HepG2 (cell line): ENCODE results near the gene CA9. TPM values are rescaled to one million over a fixed set of nuclear protein-coding genes. Genes with fewer than 3 reads are reported as not detected.

Experiments used
- E2F1 ChIP-seq: sonication (generic); formaldehyde crosslinking; IDR thresholded peaks from 2 replicates; pipeline ENCODE4 v1.5.0; 2020; ENCODE audit warnings: missing genetic modification reagents
- EEA1 ChIP-seq: sonication (generic); formaldehyde crosslinking; IDR thresholded peaks from 2 replicates; pipeline ENCODE4 v1.5.1; 2020; ENCODE audit warnings: mild to moderate bottlenecking, missing genetic modification reagents, borderline replicate concordance
- ETS1 ChIP-seq: sonication (generic); formaldehyde crosslinking; IDR thresholded peaks from 2 replicates; pipeline ENCODE4 v1.4.0; 2020; ENCODE audit warnings: missing genetic modification reagents
- KLF15 ChIP-seq: sonication (generic); formaldehyde crosslinking; IDR thresholded peaks from 2 replicates; pipeline ENCODE4 v1.8.1; 2023; ENCODE audit warnings: borderline replicate concordance, mild to moderate bottlenecking, inconsistent platforms, missing genetic modification reagents, mixed read lengths
- KLF16 ChIP-seq, 2 experiments: sonication (generic) in 1 of 2; formaldehyde crosslinking in 1 of 2; IDR thresholded peaks; 2 replicates each; pipeline versions ENCODE4 v1.6.1 to v1.8.0; 2016 to 2023; ENCODE audit warnings: missing genetic modification reagents in 2 of 2, missing compliant biosample characterization in 1 of 2
- MAX ChIP-seq: IDR thresholded peaks from 2 replicates; pipeline ENCODE4 v1.6.1; 2012; ENCODE audit warnings: inconsistent platforms
- PHB2 ChIP-seq: fragments of 450-650 bp; IDR thresholded peaks from 2 replicates; pipeline ENCODE4 v1.6.1; 2018; ENCODE audit not compliant: partially characterized antibody
- PHF20 ChIP-seq: sonication (generic); formaldehyde crosslinking; IDR thresholded peaks from 2 replicates; pipeline ENCODE4 v1.5.0; 2020; ENCODE audit warnings: mild to moderate bottlenecking, missing genetic modification reagents
- SPEN ChIP-seq: sonication (generic); formaldehyde crosslinking; IDR thresholded peaks from 2 replicates; pipeline ENCODE4 v1.5.1; 2020; ENCODE audit warnings: low read depth, mild to moderate bottlenecking, missing genetic modification reagents
- TAF15 ChIP-seq: fragments of 200-400 bp; formaldehyde crosslinking; IDR thresholded peaks from one replicate; pipeline ENCODE4 v1.6.1; 2018; ENCODE audit warnings: mild to moderate bottlenecking, low read depth, low read length; ENCODE audit not compliant: poor library complexity, severe bottlenecking
- TFDP1 ChIP-seq: IDR thresholded peaks from 2 replicates; pipeline ENCODE4 v1.6.1; 2016; ENCODE audit warnings: missing compliant biosample characterization, missing genetic modification reagents, borderline replicate concordance
- TOPORS ChIP-seq: sonication (generic); formaldehyde crosslinking; IDR thresholded peaks from 2 replicates; pipeline ENCODE4 v1.8.0; 2023; ENCODE audit warnings: mild to moderate bottlenecking, missing genetic modification reagents
- ZBTB33 ChIP-seq: sonication (generic); formaldehyde crosslinking; IDR thresholded peaks from 2 replicates; pipeline ENCODE4 v1.4.0; 2020; ENCODE audit warnings: missing genetic modification reagents
- ZNF138 ChIP-seq: sonication (generic); formaldehyde crosslinking; IDR thresholded peaks from 2 replicates; pipeline ENCODE4 v1.5.0; 2020; ENCODE audit warnings: mild to moderate bottlenecking, low read depth, missing genetic modification reagents
- ZNF207 ChIP-seq: fragments of 450-650 bp; IDR thresholded peaks from 2 replicates; pipeline ENCODE4 v1.6.1; 2016; ENCODE audit warnings: antibody characterized with exemption, borderline replicate concordance
- ZNF260 ChIP-seq: sonication (generic); formaldehyde crosslinking; IDR thresholded peaks from 2 replicates; pipeline ENCODE4 v1.4.0; 2020; ENCODE audit warnings: missing genetic modification reagents, low read depth, mild to moderate bottlenecking, borderline replicate concordance
- ZNF274 ChIP-seq: sonication (generic); formaldehyde crosslinking; IDR thresholded peaks from 2 replicates; pipeline ENCODE4 v1.5.1; 2020; ENCODE audit warnings: mild to moderate bottlenecking, missing genetic modification reagents
- ZNF3 ChIP-seq: IDR thresholded peaks from 2 replicates; pipeline ENCODE4 v1.7.0; 2017; ENCODE audit warnings: inconsistent platforms
- ZNF354B ChIP-seq: sonication (generic); formaldehyde crosslinking; IDR thresholded peaks from 2 replicates; pipeline ENCODE4 v1.8.0; 2022; ENCODE audit warnings: mild to moderate bottlenecking, missing genetic modification reagents
- ZNF512B ChIP-seq: sonication (generic); formaldehyde crosslinking; IDR thresholded peaks from 2 replicates; pipeline ENCODE4 v1.5.1; 2020; ENCODE audit warnings: missing genetic modification reagents, mild to moderate bottlenecking, borderline replicate concordance
- ZNF569 ChIP-seq: sonication (generic); formaldehyde crosslinking; IDR thresholded peaks from 2 replicates; pipeline ENCODE4 v1.5.0; 2020; ENCODE audit warnings: mild to moderate bottlenecking, missing genetic modification reagents, moderate library complexity, borderline replicate concordance
- ZNF619 ChIP-seq: sonication (generic); formaldehyde crosslinking; IDR thresholded peaks from 2 replicates; pipeline ENCODE4 v1.4.0; 2020; ENCODE audit warnings: mild to moderate bottlenecking, missing genetic modification reagents
- ZNF841 ChIP-seq: sonication (generic); formaldehyde crosslinking; IDR thresholded peaks from 2 replicates; pipeline ENCODE4 v1.8.1; 2023; ENCODE audit warnings: missing genetic modification reagents, borderline replicate concordance
- polyA plus RNA-seq, 8 experiments: library from polyadenylated mRNA; depleted of rRNA in 3 of 8; stranded (reverse) in 7 of 8; unstranded in 1 of 8; fragments of >200 nt; fragmentation: Illumina TruSeq in 4 of 8; extraction: Trizol in 4 of 8; gene quantifications; 2 replicates each; pipeline versions ENCODE4 v1.2.1 to v1.2.3, GENCODE V29; 2011 to 2016; ENCODE audit warnings: low read depth in 4 of 8, missing spikeins in 1 of 8, mixed read lengths in 1 of 8; ENCODE audit not compliant: insufficient read depth in 1 of 8
- total RNA-seq, 5 experiments: library from RNA; depleted of rRNA; stranded (reverse); fragments of >200 nt; fragmentation: Illumina TruSeq; extraction: Trizol; gene quantifications; 2 replicates each; pipeline ENCODE4 v1.2.3, GENCODE V29; 2016; ENCODE audit warnings: low read depth in 1 of 5

Gene CA9
- total and polyA plus RNA-seq, 2 of the 13 experiments (the other 11 are each of a cell fraction or from before 2014, with no cell fraction given) = 0.13 to 152 TPM

GRCh38 chr9:35646153-35646532, 27.6 kb upstream of the CA9 start (continued):
- no peak for TF ChIP-seq ZNF841 (CRISPR knock-in tag)
- TF ChIP-seq PHF20 (CRISPR knock-in tag) = no peak; the same call in 1 of the 2 replicates
- TF ChIP-seq ZBTB33 (CRISPR knock-in tag) = no peak
- no peak for TF ChIP-seq ZNF3 (CRISPR knock-in tag)
- TF ChIP-seq ZNF138 (CRISPR knock-in tag) = no peak
- TF ChIP-seq EEA1 (CRISPR knock-in tag) = no peak
- no peak for TF ChIP-seq MAX
- TF ChIP-seq SPEN = no peak
- TF ChIP-seq ZNF619 = no peak
- no peak for TF ChIP-seq ZNF260 (CRISPR knock-in tag)
- no peak for TF ChIP-seq TAF15
- TF ChIP-seq E2F1 (CRISPR knock-in tag) = no peak
- no peak for TF ChIP-seq ZNF207
- TF ChIP-seq ZNF274 (CRISPR knock-in tag) = no peak
- no peak for TF ChIP-seq KLF15 (CRISPR knock-in tag)
- no peak for TF ChIP-seq TOPORS (CRISPR knock-in tag)
- no peak for TF ChIP-seq ZNF354B (CRISPR knock-in tag)
- TF ChIP-seq ZNF512B (CRISPR knock-in tag) = no peak
- no peak for TF ChIP-seq ZNF569 (CRISPR knock-in tag)
- TF ChIP-seq KLF16 (CRISPR knock-in tag; IDR thresholded peaks at IDR 0.05) = no peak
- TF ChIP-seq TFDP1 = no peak
- TF ChIP-seq PHB2 = no peak
- no peak for TF ChIP-seq ETS1 (CRISPR knock-in tag)
